Measurements from ENCODE around the gene TMPRSS3.

DNA sequence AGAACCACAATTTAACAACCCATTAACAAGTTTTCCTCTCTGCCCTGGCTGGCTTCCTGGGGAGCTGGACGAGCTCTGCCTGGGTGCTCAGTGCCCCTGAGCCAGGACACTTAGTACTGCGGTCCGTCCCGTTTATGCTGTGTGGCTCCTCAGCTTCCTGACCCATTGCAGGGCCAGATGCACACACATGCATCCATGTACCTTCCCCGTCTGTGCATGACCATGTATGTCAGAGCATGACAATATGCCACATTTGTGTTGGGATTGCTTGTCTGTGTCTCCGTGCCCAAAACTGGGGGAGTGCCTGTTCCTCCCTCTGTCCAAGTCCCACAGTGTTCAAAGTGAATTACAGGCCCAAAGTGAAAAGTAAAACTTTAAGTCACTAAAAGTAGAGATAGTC is 71.0 kb downstream of the TMPRSS3 start:
- TF ChIP-seq, protein P1, sequence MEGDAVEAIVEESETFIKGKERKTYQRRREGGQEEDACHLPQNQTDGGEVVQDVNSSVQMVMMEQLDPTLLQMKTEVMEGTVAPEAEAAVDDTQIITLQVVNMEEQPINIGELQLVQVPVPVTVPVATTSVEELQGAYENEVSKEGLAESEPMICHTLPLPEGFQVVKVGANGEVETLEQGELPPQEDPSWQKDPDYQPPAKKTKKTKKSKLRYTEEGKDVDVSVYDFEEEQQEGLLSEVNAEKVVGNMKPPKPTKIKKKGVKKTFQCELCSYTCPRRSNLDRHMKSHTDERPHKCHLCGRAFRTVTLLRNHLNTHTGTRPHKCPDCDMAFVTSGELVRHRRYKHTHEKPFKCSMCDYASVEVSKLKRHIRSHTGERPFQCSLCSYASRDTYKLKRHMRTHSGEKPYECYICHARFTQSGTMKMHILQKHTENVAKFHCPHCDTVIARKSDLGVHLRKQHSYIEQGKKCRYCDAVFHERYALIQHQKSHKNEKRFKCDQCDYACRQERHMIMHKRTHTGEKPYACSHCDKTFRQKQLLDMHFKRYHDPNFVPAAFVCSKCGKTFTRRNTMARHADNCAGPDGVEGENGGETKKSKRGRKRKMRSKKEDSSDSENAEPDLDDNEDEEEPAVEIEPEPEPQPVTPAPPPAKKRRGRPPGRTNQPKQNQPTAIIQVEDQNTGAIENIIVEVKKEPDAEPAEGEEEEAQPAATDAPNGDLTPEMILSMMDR (IDR thresholded peaks at IDR 0.05): no peak
- no peak for TF ChIP-seq ZFX (IDR thresholded peaks at IDR 0.05; ENCODE audit: borderline replicate concordance)

All from 22Rv1 (cell line).